ENCODE results near the gene TMSB10. TPM values are rescaled to one million over a fixed set of nuclear protein-coding genes. Genes with fewer than 3 reads are reported as not detected.
"Not testable (repeated sequence)": the region's sequence is repeated elsewhere in the genome, so short reads cannot be mapped to it uniquely, and the experiment has no call there.

Gene TMSB10
- total RNA-seq, 1 donor from 2014 or later = 2,498 TPM

- peak; percentile 13 for DNase-seq
Measured at GRCh38 chr2:84904717-84905174, 710 bp upstream of the TMSB10 start.

DNA sequence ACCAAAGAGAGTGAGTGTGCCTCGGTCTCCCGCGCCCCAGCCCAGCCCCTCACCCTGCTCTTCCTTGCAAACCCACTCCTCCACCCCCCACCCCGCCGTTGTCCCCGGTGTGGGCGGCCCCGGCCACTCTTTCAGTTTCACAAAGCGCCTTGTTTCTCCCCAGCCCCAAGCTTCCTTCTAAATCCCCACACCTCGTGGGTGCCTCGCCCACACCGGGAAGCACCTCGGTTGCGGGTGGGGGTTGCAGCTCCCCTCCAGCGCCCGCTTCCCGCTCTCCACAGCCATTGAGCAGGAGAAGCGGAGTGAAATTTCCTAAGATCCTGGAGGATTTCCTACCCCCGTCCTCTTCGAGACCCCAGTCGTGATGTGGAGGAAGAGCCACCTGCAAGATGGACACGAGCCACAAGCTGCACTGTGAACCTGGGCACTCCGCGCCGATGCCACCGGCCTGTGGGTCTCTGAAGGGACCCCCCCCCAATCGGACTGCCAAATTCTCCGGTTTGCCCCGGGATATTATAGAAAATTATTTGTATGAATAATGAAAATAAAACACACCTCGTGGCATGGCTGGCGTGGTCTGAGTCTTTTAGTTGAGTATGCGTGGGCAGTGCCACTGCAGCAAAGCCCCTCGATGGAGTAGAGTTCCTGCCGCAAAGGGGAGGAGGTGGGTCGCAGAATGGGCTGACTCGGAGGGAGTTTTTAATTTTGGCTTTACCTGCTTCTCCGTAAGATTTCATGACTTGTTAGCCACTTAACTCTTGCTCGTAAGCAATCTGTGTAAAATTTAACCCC lies 848 bp downstream of the TMSB10 start:
- DNase-seq = no peak

- no peak for DNase-seq
Measured at GRCh38 chr2:84906900-84907714, 1.7 kb downstream of the TMSB10 start.

GRCh38 chr2:84908948-84909713 lies 3.7 kb downstream of the TMSB10 start:
- DNase-seq = no peak

- no peak for DNase-seq
Measured at GRCh38 chr2:84911135-84911678, 5.8 kb downstream of the TMSB10 start.

DNA sequence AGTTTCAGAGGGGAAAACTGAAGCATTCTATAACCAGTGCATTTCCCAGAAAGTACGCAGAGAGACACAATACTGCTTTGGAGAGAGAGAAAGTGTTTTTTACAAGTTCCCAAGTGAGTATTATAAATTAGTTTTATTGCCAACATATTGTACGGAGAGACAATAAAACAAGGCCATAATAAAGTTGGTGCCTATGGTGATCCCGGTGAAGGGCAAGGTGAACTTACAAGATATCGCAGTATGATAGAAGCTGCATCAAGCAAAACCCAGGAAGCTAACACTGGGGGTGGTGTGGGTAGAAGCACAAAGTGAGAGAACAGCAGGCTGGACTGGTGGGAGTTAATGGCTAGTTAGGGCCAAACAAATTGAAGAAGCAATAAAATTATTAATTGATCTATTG lies 7.5 kb downstream of the TMSB10 start:
- DNase-seq = no peak

- DNase-seq = no peak
Measured at GRCh38 chr2:84914334-84914733, 8.9 kb downstream of the TMSB10 start.

DNA sequence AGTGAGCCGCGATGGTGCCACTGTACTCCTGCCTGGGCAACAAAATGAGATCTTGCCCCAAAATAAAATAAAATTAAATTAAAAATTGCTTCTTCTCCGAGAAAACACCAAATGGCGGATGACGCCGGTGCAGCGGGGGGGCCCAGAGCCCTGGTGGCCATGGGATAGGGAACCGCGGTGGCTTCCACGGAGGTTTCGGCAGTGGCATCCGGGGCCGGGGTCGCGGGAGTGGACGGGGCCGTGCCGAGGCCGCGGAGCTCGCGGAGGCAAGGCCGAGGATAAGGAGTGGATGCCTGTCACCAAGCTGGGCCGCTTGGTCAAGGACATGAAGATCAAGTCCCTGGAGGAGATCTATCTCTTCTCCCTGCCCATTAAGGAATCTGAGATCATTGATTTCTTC lies 10.2 kb downstream of the TMSB10 start:
- not testable (repeated sequence) for DNase-seq

- not testable (repeated sequence) for DNase-seq
Measured at GRCh38 chr2:84917821-84918220, 12.4 kb downstream of the TMSB10 start.

GRCh38 chr2:84918430-84918829 lies 13.0 kb downstream of the TMSB10 start:
- DNase-seq = no peak

DNA sequence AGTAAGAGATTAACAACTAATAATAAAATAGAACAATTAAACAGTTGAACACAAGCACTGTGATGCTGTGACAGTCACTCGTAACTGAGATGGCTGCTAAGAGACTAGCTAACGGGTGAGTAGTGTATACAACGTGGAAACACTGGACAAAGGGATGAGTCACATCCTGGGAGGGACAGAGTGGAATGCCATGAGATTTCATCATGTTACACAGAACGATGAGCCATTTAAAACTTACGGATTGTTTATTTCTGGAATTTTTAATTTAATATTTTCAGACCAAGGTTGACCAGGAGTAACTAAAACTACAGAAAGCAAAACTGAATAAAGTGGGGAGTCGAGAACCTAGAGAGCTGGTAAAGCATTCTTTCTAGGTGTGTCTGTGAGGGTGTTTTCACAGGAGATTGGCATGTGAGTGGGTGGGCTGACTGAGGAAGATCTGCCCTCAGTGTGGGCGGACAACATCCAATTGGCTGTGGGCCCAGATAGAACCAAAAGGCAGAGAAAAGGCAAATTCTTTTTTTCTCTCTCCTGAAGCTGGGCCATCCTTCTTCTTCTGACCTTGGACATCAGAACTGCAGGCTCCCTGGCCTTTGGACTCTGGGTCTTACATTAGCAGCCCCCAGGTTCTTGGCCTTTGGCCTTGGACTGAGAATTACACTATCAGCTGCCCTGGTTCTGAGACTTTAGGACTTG lies 14.6 kb downstream of the TMSB10 start:
- DNase-seq = peak; percentile 32

- no peak for DNase-seq
Measured at GRCh38 chr2:84923009-84923408, 17.6 kb downstream of the TMSB10 start.

- no peak for DNase-seq
Measured at GRCh38 chr2:84924173-84925106, 19.0 kb downstream of the TMSB10 start.

DNA sequence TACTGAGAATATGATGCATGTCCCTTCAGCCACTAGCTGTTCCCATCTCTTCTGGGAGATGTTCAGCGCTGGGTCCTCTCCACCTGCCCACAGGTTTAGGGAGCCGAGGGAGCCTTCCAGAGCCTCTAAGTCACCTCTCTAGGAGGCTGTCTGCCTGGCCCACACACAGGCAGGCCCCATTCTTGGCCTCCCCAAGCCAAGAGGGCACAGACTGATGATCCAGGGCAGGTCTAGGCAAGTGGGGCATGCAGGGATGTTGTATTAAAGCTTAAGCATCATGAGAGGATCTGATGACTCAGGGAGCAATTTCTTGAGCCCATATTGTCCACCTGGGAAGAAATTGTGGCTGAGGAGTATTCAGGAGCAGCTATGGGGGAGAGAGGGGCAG lies 19.9 kb downstream of the TMSB10 start:
- no peak for DNase-seq

- DNase-seq = peak; percentile 83
Measured at GRCh38 chr2:84925724-84926376, 20.4 kb downstream of the TMSB10 start.

DNA sequence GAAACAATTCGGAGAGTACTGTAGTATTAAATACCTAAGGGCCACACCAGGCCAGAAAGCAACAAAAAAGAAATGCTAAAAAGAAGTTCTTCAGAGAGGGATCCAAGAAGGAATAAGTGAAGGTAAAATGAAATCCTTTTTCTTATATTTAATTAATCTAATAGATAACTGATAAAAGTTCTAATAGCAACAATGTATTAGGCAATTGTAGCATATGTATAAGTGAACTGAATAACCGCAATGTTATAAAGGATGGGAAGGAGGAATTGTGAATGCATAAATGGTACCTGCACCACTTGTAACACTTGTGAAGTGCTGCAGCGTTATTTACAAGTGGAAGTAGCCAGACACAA lies 21.8 kb downstream of the TMSB10 start:
- DNase-seq = no peak

- DNase-seq = no peak
Measured at GRCh38 chr2:84931384-84931821, 25.9 kb downstream of the TMSB10 start.

GRCh38 chr2:84938194-84938879 lies 32.9 kb downstream of the TMSB10 start:
- no peak for DNase-seq

GRCh38 chr2:84939426-84940087 lies 34.1 kb downstream of the TMSB10 start:
- no peak for DNase-seq
